Gastroesophageal sphincter (tissue), 3 donors: ENCODE data around the gene C15orf39.

Experiments
- EP300 ChIP-seq: sonication (generic); formaldehyde crosslinking; IDR thresholded peaks from one replicate; pipeline ENCODE4 v1.6.1; 2017; ENCODE audit warnings: antibody characterized with exemption, mild to moderate bottlenecking
- TF ChIP-seq, protein P1 (sequence below), 4 experiments: fragments of 200-600 bp in 2 of 4; fragments of 450-650 bp in 2 of 4; sonication (generic) in 1 of 4; IDR thresholded peaks; one replicate each; pipeline ENCODE4 v1.5.1; 2017 to 2019; ENCODE audit warnings: antibody characterized with exemption in 4 of 4, mild to moderate bottlenecking in 2 of 4, moderate library complexity in 2 of 4

DNA sequence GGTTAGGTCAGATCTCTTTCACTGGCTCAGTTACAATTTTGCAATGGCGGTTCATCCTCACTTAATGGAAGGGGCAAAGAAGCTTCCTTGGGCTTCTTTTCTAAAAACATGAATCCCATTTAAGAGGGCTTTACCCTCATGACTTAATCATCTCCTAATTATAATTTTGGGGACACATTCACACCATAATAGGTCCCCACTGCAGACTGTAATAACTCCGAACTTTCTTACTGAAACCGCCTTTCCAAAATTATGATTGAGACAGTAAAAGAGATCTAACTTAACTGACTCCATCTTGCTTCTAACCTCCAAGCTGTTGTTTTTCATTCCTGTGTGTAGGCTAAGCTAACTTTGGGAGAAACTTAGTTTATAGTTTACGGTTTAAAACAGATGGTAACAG is 33.3 kb upstream of the C15orf39 start:
- TF ChIP-seq, protein P1, sequence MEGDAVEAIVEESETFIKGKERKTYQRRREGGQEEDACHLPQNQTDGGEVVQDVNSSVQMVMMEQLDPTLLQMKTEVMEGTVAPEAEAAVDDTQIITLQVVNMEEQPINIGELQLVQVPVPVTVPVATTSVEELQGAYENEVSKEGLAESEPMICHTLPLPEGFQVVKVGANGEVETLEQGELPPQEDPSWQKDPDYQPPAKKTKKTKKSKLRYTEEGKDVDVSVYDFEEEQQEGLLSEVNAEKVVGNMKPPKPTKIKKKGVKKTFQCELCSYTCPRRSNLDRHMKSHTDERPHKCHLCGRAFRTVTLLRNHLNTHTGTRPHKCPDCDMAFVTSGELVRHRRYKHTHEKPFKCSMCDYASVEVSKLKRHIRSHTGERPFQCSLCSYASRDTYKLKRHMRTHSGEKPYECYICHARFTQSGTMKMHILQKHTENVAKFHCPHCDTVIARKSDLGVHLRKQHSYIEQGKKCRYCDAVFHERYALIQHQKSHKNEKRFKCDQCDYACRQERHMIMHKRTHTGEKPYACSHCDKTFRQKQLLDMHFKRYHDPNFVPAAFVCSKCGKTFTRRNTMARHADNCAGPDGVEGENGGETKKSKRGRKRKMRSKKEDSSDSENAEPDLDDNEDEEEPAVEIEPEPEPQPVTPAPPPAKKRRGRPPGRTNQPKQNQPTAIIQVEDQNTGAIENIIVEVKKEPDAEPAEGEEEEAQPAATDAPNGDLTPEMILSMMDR (IDR thresholded peaks at IDR 0.05): no peak
- TF ChIP-seq EP300: no peak
